K562 (cell line): Measurements from ENCODE around the gene CDK4. TPM values are rescaled to one million over a fixed set of nuclear protein-coding genes. Genes with fewer than 3 reads are reported as not detected.

Source experiments
- ARID2 ChIP-seq: fragments of 450-650 bp; IDR thresholded peaks from 2 replicates; pipeline ENCODE4 v1.6.1; 2017; ENCODE audit warnings: antibody characterized with exemption, mild to moderate bottlenecking
- BRD4 ChIP-seq: fragments of 200-600 bp; sonication (generic); IDR thresholded peaks from 2 replicates; pipeline ENCODE4 v1.6.1; 2017; ENCODE audit warnings: inconsistent platforms
- HINFP ChIP-seq: fragments of 450-650 bp; conservative IDR thresholded peaks from 2 replicates; pipeline ENCODE4 v1.6.1; 2016; ENCODE audit warnings: missing genetic modification characterization, low read depth, mild to moderate bottlenecking, control low read depth, missing compliant biosample characterization
- MED1 ChIP-seq: sonication (generic); formaldehyde crosslinking; IDR thresholded peaks from 2 replicates; pipeline ENCODE4 v1.8.1; 2023; ENCODE audit warnings: missing genetic modification reagents, borderline replicate concordance
- MTA1 ChIP-seq: fragments of 450-650 bp; IDR thresholded peaks from 2 replicates; pipeline ENCODE4 v1.6.1; 2017; ENCODE audit warnings: borderline replicate concordance
- NR2C2 ChIP-seq, 2 experiments: fragments of 200-800 bp in 1 of 2; sonication (Bioruptor generic) in 1 of 2; sonication (generic) in 1 of 2; formaldehyde crosslinking in 1 of 2; IDR thresholded peaks; 2 replicates each; pipeline versions ENCODE4 v1.6.1 to v1.8.0; 2016 to 2022; ENCODE audit warnings: mild to moderate bottlenecking in 1 of 2, missing compliant biosample characterization in 1 of 2, missing genetic modification characterization in 1 of 2, missing genetic modification reagents in 1 of 2
- RB1 ChIP-seq: fragments of 450-650 bp; IDR thresholded peaks from 2 replicates; pipeline ENCODE4 v1.6.1; 2017; ENCODE audit warnings: low read depth, mild to moderate bottlenecking
- RBFOX2 ChIP-seq: fragments of 200-400 bp; formaldehyde crosslinking; IDR thresholded peaks from 2 replicates; pipeline ENCODE4 v1.6.1; 2017; ENCODE audit warnings: low read depth, mild to moderate bottlenecking, low read length, moderate library complexity
- SAP30 ChIP-seq: fragments of 200-600 bp; sonication (generic); IDR thresholded peaks from 2 replicates; pipeline ENCODE4 v1.6.1; 2012; ENCODE audit warnings: borderline replicate concordance, low read depth, mild to moderate bottlenecking, moderate library complexity, low read length, control low read depth, inconsistent platforms; ENCODE audit not compliant: insufficient read depth, poor library complexity, severe bottlenecking
- ZBTB7A ChIP-seq: IDR thresholded peaks from 2 replicates; pipeline ENCODE4 v1.6.1; 2011; ENCODE audit warnings: low read depth, mild to moderate bottlenecking, low read length, moderate library complexity, borderline replicate concordance; ENCODE audit not compliant: control insufficient read depth
- ZNF124 ChIP-seq: sonication (generic); formaldehyde crosslinking; IDR thresholded peaks from 2 replicates; pipeline ENCODE4 v1.8.1; 2022; ENCODE audit warnings: missing genetic modification reagents
- ZNF780A ChIP-seq: fragments of 250-450 bp; sonication (Bioruptor Pico); IDR thresholded peaks from 2 replicates; pipeline ENCODE4 v1.5.0; 2021; ENCODE audit warnings: mild to moderate bottlenecking
- polyA plus RNA-seq, 8 experiments: library from polyadenylated mRNA; depleted of rRNA in 4 of 8; stranded (reverse) in 5 of 8; unstranded in 3 of 8; fragments of >200 nt; fragmentation: Nextera tagmentation in 2 of 8; fragmentation: Illumina TruSeq in 1 of 8; extraction: Ambion mirVana in 2 of 8; extraction: Trizol in 1 of 8; gene quantifications; 2 replicates each; pipeline versions ENCODE4 v1.2.1 to v1.2.3, GENCODE V29; 2011 to 2014; ENCODE audit warnings: inconsistent platforms in 1 of 8, missing spikeins in 1 of 8
- total RNA-seq, 7 experiments: library from RNA; depleted of rRNA in 6 of 7; stranded (reverse); fragments of >200 nt in 6 of 7; fragmentation: Illumina TruSeq in 2 of 7; extraction: Trizol in 2 of 7; gene quantifications; 2 replicates each; pipeline versions ENCODE4 v1.2.1 to v1.2.3, GENCODE V29; 2011 to 2021; ENCODE audit warnings: low replicate concordance in 1 of 7
- TF ChIP-seq, protein P1 (sequence below): IDR thresholded peaks from 2 replicates; pipeline ENCODE4 v1.6.1; 2016; ENCODE audit warnings: missing genetic modification characterization, missing compliant biosample characterization
- TF ChIP-seq, protein P2 (sequence below), 2 experiments: fragments of 450-650 bp; IDR thresholded peaks; 2 replicates each; pipeline ENCODE4 v1.6.1; 2016
- TF ChIP-seq, protein P3 (sequence below): fragments of 450-650 bp; IDR thresholded peaks from 2 replicates; pipeline ENCODE4 v1.6.1; 2016; ENCODE audit warnings: borderline replicate concordance

Gene CDK4
- total and polyA plus RNA-seq, 9 of the 15 experiments (the other 6 are each of a cell fraction or from before 2014, with no cell fraction given) = 37.8 to 436 (median 238) TPM

- TF ChIP-seq RB1 (0 out of 2 replicates have a peak, but pooled peaks have one; percentile 7), HINFP (tag) (0 out of 2 replicates have a peak, but pooled peaks have one; percentile 14), MTA1 (no peak), ARID2 (no peak), MED1 (CRISPR knock-in tag) (no peak), BRD4 (0 out of 2 replicates have a peak, but pooled peaks have one; percentile 67), NR2C2 (CRISPR knock-in tag; IDR thresholded peaks at IDR 0.05) (0 out of 2 replicates have a peak, but pooled peaks have one; percentile 49), NR2C2 (tag; IDR thresholded peaks at IDR 0.05) (no peak), SAP30 (no peak), ZBTB7A (peak; percentile 79; the same call in 1 of the 2 replicates), RBFOX2 (peak; percentile 83), ZNF124 (CRISPR knock-in tag) (no peak), ZNF780A (CRISPR knock-in tag) (no peak)
- TF ChIP-seq, protein P1, sequence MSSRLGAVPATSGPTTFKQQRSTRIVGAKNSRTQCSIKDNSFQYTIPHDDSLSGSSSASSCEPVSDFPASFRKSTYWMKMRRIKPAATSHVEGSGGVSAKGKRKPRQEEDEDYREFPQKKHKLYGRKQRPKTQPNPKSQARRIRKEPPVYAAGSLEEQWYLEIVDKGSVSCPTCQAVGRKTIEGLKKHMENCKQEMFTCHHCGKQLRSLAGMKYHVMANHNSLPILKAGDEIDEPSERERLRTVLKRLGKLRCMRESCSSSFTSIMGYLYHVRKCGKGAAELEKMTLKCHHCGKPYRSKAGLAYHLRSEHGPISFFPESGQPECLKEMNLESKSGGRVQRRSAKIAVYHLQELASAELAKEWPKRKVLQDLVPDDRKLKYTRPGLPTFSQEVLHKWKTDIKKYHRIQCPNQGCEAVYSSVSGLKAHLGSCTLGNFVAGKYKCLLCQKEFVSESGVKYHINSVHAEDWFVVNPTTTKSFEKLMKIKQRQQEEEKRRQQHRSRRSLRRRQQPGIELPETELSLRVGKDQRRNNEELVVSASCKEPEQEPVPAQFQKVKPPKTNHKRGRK = no peak
- TF ChIP-seq, protein P2, sequence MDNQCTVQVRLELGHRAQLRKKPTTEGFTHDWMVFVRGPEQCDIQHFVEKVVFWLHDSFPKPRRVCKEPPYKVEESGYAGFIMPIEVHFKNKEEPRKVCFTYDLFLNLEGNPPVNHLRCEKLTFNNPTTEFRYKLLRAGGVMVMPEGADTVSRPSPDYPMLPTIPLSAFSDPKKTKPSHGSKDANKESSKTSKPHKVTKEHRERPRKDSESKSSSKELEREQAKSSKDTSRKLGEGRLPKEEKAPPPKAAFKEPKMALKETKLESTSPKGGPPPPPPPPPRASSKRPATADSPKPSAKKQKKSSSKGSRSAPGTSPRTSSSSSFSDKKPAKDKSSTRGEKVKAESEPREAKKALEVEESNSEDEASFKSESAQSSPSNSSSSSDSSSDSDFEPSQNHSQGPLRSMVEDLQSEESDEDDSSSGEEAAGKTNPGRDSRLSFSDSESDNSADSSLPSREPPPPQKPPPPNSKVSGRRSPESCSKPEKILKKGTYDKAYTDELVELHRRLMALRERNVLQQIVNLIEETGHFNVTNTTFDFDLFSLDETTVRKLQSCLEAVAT (IDR thresholded peaks at IDR 0.05) = no peak
- TF ChIP-seq, protein P3, sequence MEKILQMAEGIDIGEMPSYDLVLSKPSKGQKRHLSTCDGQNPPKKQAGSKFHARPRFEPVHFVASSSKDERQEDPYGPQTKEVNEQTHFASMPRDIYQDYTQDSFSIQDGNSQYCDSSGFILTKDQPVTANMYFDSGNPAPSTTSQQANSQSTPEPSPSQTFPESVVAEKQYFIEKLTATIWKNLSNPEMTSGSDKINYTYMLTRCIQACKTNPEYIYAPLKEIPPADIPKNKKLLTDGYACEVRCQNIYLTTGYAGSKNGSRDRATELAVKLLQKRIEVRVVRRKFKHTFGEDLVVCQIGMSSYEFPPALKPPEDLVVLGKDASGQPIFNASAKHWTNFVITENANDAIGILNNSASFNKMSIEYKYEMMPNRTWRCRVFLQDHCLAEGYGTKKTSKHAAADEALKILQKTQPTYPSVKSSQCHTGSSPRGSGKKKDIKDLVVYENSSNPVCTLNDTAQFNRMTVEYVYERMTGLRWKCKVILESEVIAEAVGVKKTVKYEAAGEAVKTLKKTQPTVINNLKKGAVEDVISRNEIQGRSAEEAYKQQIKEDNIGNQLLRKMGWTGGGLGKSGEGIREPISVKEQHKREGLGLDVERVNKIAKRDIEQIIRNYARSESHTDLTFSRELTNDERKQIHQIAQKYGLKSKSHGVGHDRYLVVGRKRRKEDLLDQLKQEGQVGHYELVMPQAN = 0 out of 2 replicates have a peak, but pooled peaks have one; percentile 22
Observed at GRCh38 chr12:57772429-57773322, 20.6 kb upstream of the CDK4 start, which contains the start of gene EEF1AKMT3 (continued).
